HG02943 (cell line): ENCODE results near the gene GLIS2.

ENCODE experiments used
- ATAC-seq: cut with Tn5 transposase; IDR thresholded peaks from one replicate; pipeline ENCODE4 v1.9.1; 2021; ENCODE audit warnings: mild to moderate bottlenecking, low read depth, moderate library complexity; ENCODE audit not compliant: unreplicated experiment

Gene GLIS2

DNA sequence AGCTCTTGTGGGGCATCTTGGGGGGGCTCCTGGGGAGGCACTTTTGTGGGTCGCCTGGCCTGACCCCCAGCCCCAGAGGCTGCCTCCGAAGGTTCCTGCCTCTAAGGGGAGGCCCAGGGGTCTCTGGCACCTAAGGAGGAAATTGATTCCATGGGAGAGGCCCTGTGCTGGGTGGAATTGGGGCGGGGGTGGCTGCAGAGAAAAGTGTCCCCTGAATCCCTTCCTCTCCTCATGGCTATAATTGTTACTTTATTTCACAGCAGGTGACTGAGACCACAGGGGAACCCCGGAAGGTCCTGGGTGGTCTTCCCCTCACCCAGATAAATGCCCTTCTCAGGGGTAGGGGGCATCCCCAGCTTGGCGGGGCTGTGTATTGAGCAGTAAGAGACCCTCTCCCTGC, 3.1 kb downstream of the GLIS2 start:
- ATAC-seq, result no peak

DNA sequence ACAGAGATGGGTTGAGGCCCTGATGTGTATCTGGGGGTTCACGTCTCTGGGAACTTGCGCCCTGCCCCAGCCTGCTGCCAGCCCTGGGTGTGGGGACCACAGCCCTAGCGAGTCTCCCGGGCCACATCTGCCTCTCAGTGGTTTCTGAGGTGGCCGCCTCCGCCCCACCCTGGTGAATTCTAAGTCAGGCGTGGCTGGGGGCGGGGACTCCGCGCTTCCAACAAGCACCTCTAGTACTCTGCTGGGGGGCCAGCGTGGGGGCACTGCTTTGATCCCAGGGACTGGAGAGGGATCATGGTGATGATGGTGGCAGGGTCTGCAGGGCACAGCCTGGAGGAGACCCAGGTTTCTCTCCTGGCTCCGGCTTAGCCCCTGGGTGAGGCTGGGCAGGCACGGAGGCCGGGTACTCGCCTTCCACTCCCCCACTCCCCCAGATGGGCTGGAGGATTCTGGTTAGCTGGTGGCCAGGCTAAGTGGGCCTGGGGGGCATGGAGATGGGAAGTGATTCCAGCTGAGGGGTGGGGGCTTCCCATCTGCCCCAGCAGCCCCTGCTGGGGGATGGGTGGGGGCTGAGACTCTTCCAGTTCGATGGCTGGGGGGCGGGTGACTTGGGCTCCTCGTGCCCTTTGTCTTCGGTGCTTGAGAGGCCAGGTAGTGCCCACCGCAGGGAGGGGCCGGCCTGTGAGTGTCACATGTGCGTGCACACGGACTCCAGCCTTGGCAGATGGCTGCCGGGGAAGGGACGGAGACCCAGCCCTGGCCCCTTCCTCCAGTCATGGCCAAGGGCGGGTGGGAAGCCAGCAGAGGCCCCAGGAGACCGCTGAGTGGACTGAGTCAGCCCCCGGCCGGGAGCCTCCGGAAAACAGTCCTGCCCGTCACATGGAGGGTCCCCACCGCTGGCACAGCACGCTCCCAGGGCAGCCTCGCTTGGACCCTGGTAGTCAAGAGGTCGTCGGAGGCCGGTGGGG, 3.9 kb downstream of the GLIS2 start:
- no peak for ATAC-seq

DNA sequence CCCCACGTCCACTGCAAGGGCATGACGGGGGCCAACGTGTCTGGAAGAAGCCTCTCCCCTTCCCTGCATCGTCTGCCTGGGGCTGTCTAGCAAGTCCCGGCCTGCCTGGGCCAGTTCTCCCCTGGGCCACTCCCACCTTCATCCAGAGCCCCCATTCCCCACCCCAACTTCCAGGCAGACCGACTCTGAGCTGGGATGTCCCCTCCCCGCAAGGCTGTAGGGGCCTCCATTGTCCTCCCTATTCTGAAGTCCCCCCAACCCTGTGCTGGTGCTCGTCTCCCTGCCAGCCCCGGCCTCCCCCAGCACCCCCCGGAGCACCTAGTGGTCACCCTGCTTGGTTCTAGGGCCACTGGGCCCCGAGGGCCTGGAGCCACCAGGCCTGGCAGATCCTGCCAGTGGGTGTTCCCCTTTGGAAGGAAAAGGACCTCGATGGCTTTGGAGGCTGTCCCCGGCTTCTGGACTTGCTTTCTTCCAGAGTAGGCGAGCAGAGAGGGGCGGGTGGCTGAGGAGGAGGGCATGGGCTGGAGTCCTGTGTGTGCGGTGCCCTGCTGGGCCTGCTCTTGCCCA, 4.8 kb downstream of the GLIS2 start:
- ATAC-seq, result no peak

DNA sequence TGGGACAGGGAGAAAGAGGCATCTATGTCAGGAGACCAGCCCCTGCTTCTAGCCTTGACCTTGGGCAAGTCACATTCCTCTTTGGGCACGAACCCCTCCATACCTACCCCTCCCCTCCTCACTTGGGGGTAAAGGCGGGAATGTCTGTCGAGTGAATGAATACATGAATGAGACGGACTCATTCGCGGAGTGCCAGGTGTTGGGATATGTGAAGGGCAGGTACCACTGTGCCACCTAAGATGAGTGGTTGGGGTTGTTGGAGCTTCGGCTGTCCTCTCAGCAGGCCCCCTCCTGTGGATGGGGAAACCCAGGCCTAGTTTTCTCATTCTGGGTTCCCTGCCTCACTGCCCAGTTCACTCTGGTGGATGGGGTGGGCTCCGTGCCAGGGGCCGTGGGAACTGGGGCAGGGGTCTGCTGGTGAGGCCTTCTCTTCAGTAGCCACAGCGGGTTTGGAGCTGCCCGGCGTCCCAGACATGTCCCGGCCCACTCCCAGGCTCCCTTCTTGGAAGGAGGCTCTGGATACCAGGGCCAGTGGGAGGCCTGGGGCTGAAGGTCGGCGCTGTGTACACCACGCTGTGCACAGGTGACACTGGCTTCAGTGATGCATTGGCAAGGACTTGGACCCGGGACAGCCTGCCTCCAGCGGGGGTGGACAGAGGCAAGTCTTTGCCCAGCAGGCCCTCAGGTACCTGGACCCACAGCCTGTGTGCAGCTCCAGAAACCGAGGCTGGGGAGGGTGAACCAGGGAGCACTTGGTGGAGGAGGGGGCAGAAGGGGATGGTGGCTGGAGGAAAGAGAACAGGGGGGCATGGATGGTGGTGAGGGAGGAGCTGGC, 5.6 kb downstream of the GLIS2 start:
- ATAC-seq, result no peak

DNA sequence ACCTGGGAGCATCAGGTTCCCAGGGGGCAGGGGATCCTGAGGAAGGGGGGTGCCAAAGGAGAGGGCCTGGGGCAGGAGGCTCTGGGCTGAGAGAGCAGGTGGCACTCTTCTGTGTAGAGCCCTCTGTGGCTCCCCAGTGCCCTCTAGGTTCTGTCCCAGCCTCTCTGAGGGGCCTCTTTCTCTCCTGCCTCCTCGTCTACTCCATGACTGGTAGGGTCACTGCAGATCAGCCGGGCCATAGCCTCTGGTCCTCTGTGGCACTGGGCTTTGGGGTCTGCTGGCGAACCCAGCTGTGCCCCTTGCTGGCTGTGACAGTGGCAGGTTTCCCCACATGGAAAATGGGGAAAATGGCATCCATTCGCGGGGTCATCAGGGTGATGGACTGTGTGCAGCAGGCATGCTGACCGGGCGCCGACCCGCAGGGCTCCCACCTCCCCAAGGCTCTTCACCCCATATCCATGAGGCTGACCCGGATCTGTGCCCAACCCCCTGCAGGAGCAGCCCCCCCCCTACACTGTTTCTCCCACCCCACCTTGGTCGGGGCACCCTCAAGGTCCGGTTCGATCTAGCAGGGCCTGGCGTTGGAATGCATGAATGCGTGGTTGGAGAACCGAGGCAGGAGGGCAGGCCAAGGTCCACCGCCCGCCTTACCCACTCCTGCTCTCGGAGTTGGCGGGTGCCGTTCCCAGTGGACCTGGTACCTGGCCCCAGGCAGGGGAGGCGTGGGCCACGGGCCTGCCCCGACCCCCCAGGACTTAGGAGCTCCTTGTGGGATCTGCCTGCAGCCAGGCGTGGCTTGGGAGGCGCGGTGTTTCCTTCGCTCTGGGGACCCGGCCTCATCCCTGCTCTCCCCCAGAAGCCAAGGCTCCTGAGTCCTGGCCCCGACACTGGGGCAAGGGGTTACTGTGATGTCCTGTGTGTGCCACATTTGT, 6.5 kb downstream of the GLIS2 start:
- no peak for ATAC-seq

DNA sequence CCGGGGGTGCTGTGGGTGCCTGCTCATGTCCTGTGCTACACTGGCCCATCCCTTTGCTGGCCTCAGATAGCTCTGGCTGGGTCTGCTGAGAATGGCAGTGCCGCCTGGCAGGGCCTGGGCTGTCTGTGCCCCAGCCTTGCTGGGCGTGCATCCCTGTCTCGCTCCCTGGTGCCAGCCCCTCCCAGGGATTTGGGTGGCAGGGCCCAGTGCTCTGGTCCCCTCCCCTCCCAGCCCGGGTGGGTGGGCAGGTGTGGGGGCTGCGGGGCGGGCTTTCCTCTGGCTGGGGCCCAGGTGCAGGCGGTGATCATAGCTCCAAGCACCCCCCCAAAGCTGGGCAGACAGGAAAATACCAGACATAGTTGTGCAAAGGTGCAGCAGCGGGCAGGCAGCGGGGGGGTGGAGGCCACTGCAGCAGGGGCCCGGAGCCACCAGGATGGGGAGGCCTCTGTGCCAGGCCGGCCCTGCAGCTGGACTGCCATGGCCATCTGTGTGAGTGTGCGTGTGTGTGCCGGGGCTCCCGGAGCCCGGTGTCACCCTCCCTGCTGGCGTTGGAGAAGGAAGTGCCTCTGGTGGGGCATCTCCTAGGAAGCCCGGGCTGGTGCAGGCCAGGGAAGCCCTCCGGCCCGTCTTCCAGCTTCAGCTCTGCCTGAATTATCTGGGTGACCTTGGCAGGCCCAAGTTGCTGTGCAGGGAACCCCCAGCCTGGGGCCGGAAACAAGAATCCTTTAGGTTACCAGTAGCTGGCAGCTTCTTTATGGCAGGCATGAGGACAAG, 7.4 kb downstream of the GLIS2 start:
- no peak for ATAC-seq

DNA sequence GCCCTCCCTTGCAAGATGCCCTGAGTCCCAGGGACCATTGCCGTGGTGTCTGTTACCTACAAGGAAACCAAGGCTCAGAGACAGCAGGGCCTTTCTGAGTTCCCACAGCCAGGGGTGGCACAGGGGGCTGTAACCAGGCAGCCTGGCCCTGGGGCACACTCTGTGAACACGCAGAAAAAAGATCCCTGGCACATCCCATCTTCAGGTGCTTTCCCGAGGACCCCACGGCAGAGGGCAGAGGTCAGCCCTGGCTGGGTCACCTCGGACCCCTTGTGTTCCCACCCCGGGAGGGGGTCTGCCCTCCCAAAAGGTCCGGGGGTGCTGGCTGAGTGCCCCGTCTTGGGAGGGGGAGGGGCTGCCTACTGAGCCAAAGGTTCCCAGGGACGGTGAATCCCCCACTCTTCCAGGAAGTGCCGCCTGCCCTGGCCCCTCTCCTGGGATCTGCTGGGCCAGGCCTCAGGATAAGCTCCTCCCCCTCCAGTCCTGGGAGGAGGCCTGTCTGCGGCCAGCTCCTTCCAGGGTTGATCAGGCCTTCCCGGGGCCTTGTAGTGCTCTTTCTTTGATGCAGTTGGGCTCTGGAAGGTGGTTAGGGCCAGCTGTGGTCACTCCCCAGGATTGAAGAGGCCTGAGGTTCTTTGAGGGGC, 8.1 kb downstream of the GLIS2 start:
- no peak for ATAC-seq

DNA sequence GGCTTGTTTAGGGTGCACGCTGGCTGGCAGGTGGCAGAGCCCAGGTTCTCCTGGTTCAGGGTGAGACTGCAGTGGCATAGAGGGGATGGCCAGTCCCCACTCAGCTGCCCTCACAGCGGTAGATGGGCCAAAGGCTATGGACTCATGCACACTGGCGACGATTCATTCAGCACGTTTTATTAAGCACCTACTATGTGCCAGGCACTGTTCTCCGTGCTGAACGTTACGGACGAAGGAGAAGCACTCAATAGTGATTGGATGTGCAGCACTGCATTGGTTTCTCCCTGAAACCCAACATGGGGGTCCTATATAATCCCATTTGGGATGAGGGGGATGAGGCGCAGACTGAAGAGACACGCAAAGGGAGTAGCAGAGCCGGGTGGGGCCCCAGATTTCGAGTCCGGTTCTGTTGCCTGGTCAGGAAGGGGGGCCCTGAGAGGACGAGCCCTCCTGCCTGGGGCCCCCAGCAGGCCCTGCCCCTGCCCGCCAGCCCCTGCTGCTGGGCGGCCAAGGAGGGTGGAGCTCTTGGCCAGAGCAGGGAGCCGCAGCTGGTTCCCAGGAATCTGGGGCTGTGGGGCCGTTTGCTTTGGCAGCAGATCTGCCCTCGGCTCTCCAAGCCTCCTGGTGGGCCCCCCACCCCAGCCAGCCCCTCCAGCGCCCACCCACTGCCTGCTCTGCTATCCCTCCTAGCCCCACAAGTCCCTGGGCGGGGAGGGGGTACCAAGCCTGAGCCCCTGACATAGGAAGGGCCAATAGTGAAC, 8.8 kb downstream of the GLIS2 start:
- no peak for ATAC-seq

DNA sequence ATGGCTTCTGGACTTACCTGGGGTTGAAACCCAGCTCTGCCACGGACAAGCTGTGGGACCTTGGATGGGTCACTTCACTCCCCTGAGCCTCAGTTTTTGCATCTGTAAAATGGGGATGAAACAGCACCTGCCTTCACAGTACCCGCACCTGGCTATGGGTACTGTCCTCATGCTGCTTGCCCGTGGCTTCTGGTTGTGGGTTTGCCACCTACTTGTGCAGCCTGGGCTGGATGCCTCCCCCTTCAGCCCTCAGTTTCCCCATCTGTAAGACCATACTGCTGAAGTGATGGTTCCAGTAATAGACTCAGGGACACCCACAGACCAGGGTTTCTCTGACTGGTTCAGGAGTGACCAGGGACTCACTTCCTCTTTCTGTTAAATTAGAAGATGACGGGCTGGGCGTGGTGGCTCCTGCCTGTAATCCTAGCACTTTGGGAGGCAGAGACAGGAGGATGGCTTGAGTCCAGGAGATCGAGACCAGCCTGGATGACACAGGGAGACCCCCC, 9.4 kb downstream of the GLIS2 start:
- no peak for ATAC-seq

DNA sequence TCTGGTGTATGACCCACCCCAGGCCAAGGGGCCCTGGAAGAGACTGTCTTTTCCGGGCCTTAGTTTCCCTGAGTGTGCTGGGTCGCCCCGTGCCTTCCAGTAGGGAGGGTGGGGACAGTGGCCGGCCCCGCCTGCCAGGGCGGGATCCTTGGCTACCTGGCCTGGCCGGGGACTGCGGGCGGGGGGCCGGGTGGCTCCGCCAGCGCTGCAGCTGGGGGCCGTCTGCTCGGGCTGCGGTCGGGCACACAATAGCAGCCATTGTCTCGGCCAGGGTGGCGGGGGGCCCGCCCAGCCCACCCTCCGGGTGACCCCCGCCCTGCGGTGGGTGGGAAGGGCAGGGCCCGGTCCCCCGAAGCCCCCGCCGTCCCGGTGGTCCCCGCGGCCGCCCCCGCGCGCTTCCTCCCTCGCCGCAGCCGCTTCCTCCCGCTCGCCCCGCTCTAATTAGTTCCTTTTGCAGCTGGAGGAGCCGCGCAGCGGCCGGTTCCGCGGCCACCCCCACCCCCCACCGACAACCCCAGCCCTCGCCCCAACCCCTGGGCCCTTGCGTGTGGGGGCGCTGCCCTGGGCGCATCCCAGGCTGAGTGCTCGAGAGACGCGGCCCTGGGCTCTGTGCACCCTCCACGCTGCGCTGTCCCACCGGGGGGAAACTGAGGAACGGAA, 11.6 kb downstream of the GLIS2 start:
- ATAC-seq, result no peak

DNA sequence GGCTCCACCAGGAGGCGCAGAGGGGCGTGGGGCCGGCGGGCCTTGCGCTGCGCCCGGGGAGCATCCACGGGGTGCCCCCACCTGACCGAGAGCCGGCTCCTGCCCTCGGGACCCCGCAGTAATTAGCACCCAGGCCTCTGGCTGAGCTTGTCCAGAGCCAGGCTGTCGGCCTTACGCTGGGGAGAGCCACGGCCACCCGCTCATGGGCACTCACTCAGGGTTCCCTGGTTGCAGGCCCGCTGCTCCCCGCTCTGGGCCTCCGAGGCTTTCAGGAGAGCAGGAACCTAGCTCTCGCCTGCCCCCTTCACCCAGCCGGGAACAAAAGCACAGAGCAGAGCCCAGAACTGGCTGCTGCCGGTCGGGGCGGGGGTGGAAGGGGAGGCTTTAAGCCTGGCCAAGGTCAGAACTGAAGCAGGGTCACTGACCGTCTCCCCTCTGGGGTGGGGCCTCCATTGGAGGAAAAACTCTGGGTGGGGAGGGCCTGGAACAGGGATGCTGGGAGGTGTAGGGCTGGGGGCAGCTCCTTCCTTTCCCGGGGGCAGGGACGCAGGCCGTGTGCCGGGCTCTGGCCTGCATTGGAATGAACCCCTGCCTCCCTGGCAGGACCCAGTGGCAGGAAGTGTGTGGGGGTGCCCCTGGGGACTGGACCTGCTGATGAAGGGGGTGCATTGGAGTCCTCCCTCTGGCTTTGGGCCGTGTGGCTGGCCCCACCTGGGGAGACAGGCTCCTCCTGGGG, 12.3 kb downstream of the GLIS2 start:
- no peak for ATAC-seq

DNA sequence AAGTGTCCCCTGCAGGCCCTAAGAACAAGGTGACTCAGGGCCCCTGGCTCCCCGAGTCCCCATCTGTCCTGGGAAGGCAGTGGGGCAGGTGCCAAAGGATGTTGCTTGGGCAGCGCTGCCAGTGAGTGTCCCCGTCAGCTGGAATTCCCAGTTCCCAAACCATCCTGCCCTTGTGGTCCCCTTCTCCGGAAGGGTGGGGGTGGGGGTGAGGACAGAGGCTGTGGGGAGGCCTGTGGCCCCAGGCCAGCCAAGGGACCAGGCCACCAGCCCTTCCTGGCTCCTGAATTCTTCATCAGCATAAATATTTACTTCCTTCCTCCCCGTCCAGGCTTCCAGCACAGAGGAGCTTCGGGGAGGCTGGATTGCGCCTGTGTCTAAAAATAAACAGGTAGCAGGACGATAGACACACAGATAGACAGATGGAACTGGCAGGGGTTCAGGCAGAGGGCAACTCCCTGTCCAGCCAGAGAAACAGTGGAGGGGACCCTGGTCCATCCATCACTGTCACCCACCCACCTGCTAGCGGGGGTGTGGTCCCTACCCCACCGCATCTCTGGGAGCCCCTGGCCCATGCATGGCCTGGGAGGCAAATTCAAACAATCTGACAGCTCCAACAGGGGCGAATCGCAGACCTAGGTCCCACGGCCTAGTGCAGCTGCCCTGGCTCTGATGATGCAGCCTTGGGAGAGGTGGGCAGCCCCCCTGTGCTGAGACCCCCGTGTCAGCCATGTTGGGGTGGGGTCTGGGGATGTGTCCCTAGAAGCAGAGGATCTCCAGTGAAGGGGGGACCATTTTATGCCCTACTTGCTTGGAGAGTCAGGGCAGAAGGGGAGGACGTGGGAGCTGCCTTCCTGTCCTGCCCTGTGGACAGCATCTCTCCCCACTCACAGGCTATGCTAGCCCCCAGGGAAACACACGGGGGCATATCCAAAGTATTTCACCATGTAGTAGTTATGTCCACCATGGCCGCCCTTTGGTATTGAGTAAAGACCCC, 13.2 kb downstream of the GLIS2 start:
- ATAC-seq, result no peak

DNA sequence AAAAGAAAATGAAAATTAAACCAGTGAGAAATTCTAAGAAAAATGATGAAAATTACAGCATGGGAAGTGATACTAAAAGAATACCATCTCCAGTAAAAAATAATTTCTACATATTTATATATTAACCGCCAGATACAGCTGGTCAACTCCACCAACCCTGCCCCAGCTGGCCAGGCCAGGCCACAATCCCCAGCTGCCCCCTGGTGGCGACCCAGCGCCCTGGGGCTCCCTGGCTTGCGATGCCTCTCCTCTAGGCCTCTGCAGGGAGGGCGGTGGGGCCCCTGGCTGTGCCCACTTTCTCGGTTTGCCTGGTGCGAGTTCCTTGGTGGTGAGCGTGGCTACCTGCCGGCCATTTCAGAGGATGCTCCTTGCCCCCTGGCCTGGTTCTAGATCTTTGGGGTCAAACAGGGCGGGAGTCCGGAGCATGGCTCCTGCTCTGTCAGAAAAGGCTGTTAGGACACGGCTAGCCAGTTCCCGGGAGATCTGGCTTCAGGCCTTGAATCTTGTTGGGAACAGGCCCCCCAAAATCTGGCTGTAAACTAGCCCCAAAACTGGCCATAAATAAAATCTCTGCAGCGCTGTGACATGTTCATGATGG, 14.5 kb downstream of the GLIS2 start:
- no peak for ATAC-seq

DNA sequence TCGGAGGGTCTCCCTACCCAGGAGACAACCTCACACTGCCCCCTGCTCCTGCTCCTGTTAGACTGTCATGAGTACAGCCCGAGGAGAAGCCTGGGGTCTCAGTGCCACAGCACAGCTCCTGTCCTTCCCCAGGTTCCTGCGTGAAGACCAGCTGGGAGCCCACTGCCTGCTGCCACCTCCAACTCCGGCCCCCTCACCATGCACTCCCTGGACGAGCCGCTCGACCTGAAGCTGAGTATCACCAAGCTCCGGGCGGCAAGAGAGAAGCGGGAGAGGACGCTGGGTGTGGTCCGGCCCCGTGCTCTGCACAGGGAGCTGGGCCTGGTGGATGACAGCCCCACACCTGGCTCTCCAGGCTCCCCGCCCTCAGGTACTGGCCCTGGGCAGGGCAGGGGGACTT, 16.2 kb downstream of the GLIS2 start:
- no peak for ATAC-seq

DNA sequence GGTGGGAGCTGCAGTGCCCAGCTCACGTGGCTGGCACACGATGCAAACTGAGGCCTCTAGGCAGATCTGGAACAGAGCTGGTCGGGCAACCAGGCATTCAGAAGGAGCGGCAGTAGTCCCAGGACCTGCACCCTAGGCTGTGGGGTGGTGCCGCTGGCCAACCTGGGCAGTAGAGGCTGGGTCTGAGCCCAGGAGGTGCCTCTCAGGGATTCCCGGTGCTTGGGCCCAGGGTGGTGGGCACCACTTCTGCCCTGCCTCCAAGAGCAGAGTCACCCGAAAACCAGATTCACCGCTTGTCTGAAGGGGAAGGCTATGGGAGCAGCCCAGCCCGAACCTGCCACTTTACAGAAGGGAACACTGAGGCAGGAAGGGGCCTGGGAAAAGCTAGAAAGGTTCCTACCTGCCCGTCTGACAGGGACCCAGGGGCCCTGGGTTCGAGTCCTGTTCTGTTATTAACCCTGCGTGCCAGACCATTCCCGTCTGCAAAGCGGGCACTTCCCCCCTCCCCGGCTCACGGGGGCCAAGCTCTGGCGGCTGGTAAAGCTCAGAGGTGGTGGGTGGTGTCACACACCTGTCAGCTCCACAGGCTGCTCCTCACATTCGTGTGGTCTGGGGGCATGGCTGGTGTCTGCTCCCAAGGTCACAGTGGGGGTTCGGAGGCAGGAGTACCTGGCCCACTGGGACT, 16.9 kb downstream of the GLIS2 start:
- no peak for ATAC-seq
